ENCODE results near the gene NTM.

The NTM gene

GRCh38 chr11:131533149-131533548 is 162.7 kb downstream of the NTM start:
- no peak for DNase-seq (ENCODE audit: low read depth in 1 of 2, low spot score in 1 of 2)
- no peaks in the 10 kb centered on the region for H3K27me3 ChIP-seq (ENCODE audit: insufficient read depth, poor library complexity, severe bottlenecking)
- H3K27ac ChIP-seq (replicated peaks), result no peak overlapping the region
- no peak for TF ChIP-seq GABPA (IDR thresholded peaks at IDR 0.05; ENCODE audit: low read depth)
- no peak for TF ChIP-seq SPI1 (IDR thresholded peaks at IDR 0.05; ENCODE audit: borderline replicate concordance, low read depth)
- no peak for TF ChIP-seq CTCF (IDR thresholded peaks at IDR 0.05; ENCODE audit: insufficient read depth, low read length)
- no peak for TF ChIP-seq REST (IDR thresholded peaks at IDR 0.05; ENCODE audit: insufficient replicate concordance, low read depth)
- TF ChIP-seq POLR2AphosphoS5 (IDR thresholded peaks at IDR 0.05; ENCODE audit: low read depth), result no peak
- no peak overlapping the region for H3K4me3 ChIP-seq (replicated peaks; ENCODE audit: insufficient read depth, low read length)

GRCh38 chr11:131533998-131534397 is 163.6 kb downstream of the NTM start:
- no peaks in the 10 kb centered on the region for H3K27me3 ChIP-seq (ENCODE audit: insufficient read depth, poor library complexity, severe bottlenecking)

GRCh38 chr11:131534611-131535010 is 164.2 kb downstream of the NTM start:
- Histone ChIP-seq H3K27ac (replicated peaks) (no peak overlapping the region), H3K4me3 (replicated peaks; ENCODE audit: insufficient read depth, low read length) (no peak overlapping the region), H3K27me3 (ENCODE audit: insufficient read depth, poor library complexity, severe bottlenecking) (no peaks in the 10 kb centered on the region)
- no peak for DNase-seq (ENCODE audit: low read depth in 1 of 2, low spot score in 1 of 2)
- TF ChIP-seq SPI1 (IDR thresholded peaks at IDR 0.05; ENCODE audit: borderline replicate concordance, low read depth) (no peak), POLR2AphosphoS5 (IDR thresholded peaks at IDR 0.05; ENCODE audit: low read depth) (no peak), CTCF (IDR thresholded peaks at IDR 0.05; ENCODE audit: insufficient read depth, low read length) (no peak), REST (IDR thresholded peaks at IDR 0.05; ENCODE audit: insufficient replicate concordance, low read depth) (no peak), GABPA (IDR thresholded peaks at IDR 0.05; ENCODE audit: low read depth) (no peak)

More at GRCh38 chr11:131533998-131534397, 163.6 kb downstream of the NTM start:
- Histone ChIP-seq H3K4me3 (replicated peaks; ENCODE audit: insufficient read depth, low read length) (no peak overlapping the region), H3K27ac (replicated peaks) (no peak overlapping the region)
- DNase-seq (ENCODE audit: low read depth in 1 of 2, low spot score in 1 of 2), result no peak
- no peak for TF ChIP-seq CTCF (IDR thresholded peaks at IDR 0.05; ENCODE audit: insufficient read depth, low read length)

GRCh38 chr11:131536159-131536558 is 165.7 kb downstream of the NTM start:
- H3K27me3 ChIP-seq (ENCODE audit: insufficient read depth, poor library complexity, severe bottlenecking), result no peaks in the 10 kb centered on the region
- no peak for DNase-seq (ENCODE audit: low read depth in 1 of 2, low spot score in 1 of 2)
- no peak overlapping the region for H3K27ac ChIP-seq (replicated peaks)
- no peak overlapping the region for H3K4me3 ChIP-seq (replicated peaks; ENCODE audit: insufficient read depth, low read length)
- no peak for TF ChIP-seq CTCF (IDR thresholded peaks at IDR 0.05; ENCODE audit: insufficient read depth, low read length)
- TF ChIP-seq POLR2AphosphoS5 (IDR thresholded peaks at IDR 0.05; ENCODE audit: low read depth), result no peak
- no peak for TF ChIP-seq SPI1 (IDR thresholded peaks at IDR 0.05; ENCODE audit: borderline replicate concordance, low read depth)
- no peak for TF ChIP-seq GABPA (IDR thresholded peaks at IDR 0.05; ENCODE audit: low read depth)
- no peak for TF ChIP-seq REST (IDR thresholded peaks at IDR 0.05; ENCODE audit: insufficient replicate concordance, low read depth)
